B cell (primary cell): Measurements from ENCODE around the gene REM2. TPM values are rescaled to one million over a fixed set of nuclear protein-coding genes. Genes with fewer than 3 reads are reported as not detected.

Experiments
- ATAC-seq: fragments of 200-7000 bp; cut with Tn5 transposase; one replicate; pipeline ENCODE4 v1.10.0; 2021; ENCODE audit warnings: low read depth, mild to moderate bottlenecking, moderate number of reproducible peaks, moderate library complexity
- CTCF ChIA-PET: fragments of 350-600 bp; sonication (Branson Sonifier 250); formaldehyde crosslinking; loops from one replicate; lab custom pipeline; 2021; ENCODE audit warnings: antibody characterized with exemption, inconsistent platforms; lab: Charles Lee
- POLR2A ChIA-PET: fragments of 350-600 bp; sonication (Branson Sonifier 250); formaldehyde crosslinking; loops from one replicate; lab custom pipeline; 2021; ENCODE audit warnings: antibody characterized with exemption; lab: Charles Lee
- DNase-seq: peaks from one replicate; pipeline ENCODE4 v3.0.0; 2013
- H2AFZ ChIP-seq: 2 replicates; pipeline ENCODE4 v1.6.1; 2012; ENCODE audit warnings: mild to moderate bottlenecking, low read depth, low read length; ENCODE audit not compliant: insufficient read depth, poor library complexity, severe bottlenecking
- H3K27ac ChIP-seq, 2 donors: 1 replicate in 1 of 2; 2 replicates in 1 of 2; pipeline ENCODE4 v1.5.1; 2012 to 2013; ENCODE audit warnings: low read length in 2 of 2, mild to moderate bottlenecking in 2 of 2, moderate library complexity in 1 of 2
- H3K27me3 ChIP-seq, 4 experiments: fragments of 200-600 bp in 1 of 4; sonication (generic) in 1 of 4; replicated peaks in 1 of 4; 1 replicate in 2 of 4; 2 replicates in 2 of 4; pipeline versions ENCODE4 v1.6.1 to v1.7.0; 2013 to 2016; ENCODE audit warnings: low read length in 3 of 4, mild to moderate bottlenecking in 2 of 4, mixed read lengths in 1 of 4, moderate library complexity in 1 of 4; ENCODE audit not compliant: insufficient read depth in 4 of 4, control insufficient read depth in 3 of 4; ENCODE audit errors: control extremely low read depth in 1 of 4
- H3K36me3 ChIP-seq, 2 experiments: replicated peaks in 1 of 2; 1 replicate in 1 of 2; 2 replicates in 1 of 2; pipeline versions ENCODE4 v1.6.1 to v1.7.1; 2013; ENCODE audit warnings: low read length in 1 of 2; ENCODE audit not compliant: insufficient read depth in 2 of 2, control insufficient read depth in 1 of 2; ENCODE audit errors: control extremely low read depth in 1 of 2, extremely low read depth in 1 of 2
- H3K4me1 ChIP-seq, 2 donors: fragments of 200-600 bp in 1 of 2; sonication (generic) in 1 of 2; 1 replicate in 1 of 2; 2 replicates in 1 of 2; pipeline versions ENCODE4 v1.5.1 to v1.6.1; 2013 to 2017; ENCODE audit warnings: low read length in 2 of 2; ENCODE audit not compliant: control insufficient read depth in 2 of 2, insufficient read depth in 2 of 2
- H3K4me2 ChIP-seq: replicated peaks from 2 replicates; pipeline ENCODE3; 2012; ENCODE audit warnings: mild to moderate bottlenecking, low read depth, low read length; ENCODE audit not compliant: poor library complexity, severe bottlenecking
- H3K4me3 ChIP-seq, 5 experiments: fragments of 200-600 bp in 1 of 5; sonication (generic) in 1 of 5; 1 replicate in 3 of 5; 2 replicates in 2 of 5; pipeline versions ENCODE4 v1.5.1 to v1.7.0; 2011 to 2016; ENCODE audit warnings: low read length in 4 of 5, mild to moderate bottlenecking in 4 of 5, low read depth in 2 of 5, control low read depth in 1 of 5, moderate library complexity in 1 of 5; ENCODE audit not compliant: insufficient read depth in 1 of 5; ENCODE audit errors: control extremely low read depth in 1 of 5, extremely low read depth in 1 of 5
- H3K79me2 ChIP-seq: fragments of 200-600 bp; sonication (generic); one replicate; pipeline ENCODE4 v1.6.0; 2016; ENCODE audit warnings: low read length; ENCODE audit not compliant: control insufficient read depth, insufficient read depth
- H3K9ac ChIP-seq: fragments of 200-600 bp; sonication (generic); 2 replicates; pipeline ENCODE4 v1.6.1; 2017; ENCODE audit warnings: mild to moderate bottlenecking, low read length, moderate library complexity
- H3K9me3 ChIP-seq, 3 donors: one replicate each; pipeline versions ENCODE4 v1.6.1 to v1.7.1; 2013; ENCODE audit warnings: low read length in 2 of 3; ENCODE audit not compliant: control insufficient read depth in 2 of 3, insufficient read depth in 1 of 3; ENCODE audit errors: control extremely low read depth in 1 of 3
- H4K20me1 ChIP-seq: 2 replicates; pipeline ENCODE4 v1.6.0; 2012; ENCODE audit warnings: mild to moderate bottlenecking, low read length; ENCODE audit not compliant: insufficient read depth, control insufficient read depth, poor library complexity, severe bottlenecking
- H3K27ac Mint-ChIP-seq: one replicate; pipeline ENCODE4 v1.8.0; 2021; ENCODE audit warnings: mixed read lengths
- H3K27me3 Mint-ChIP-seq: one replicate; pipeline ENCODE4 v1.8.0; 2021; ENCODE audit warnings: mixed read lengths
- H3K4me1 Mint-ChIP-seq: one replicate; pipeline ENCODE4 v1.8.0; 2021; ENCODE audit warnings: mixed read lengths
- H3K4me3 Mint-ChIP-seq: one replicate; pipeline ENCODE4 v1.8.0; 2021; ENCODE audit warnings: mixed read lengths
- H3K9me3 Mint-ChIP-seq: one replicate; pipeline ENCODE4 v1.8.0; 2022; ENCODE audit warnings: mixed read lengths; ENCODE audit not compliant: insufficient read depth
- EZH2 ChIP-seq: IDR thresholded peaks from 2 replicates; pipeline ENCODE4 v1.6.1; 2012; ENCODE audit warnings: borderline replicate concordance, low read depth, mild to moderate bottlenecking, moderate library complexity, low read length; ENCODE audit not compliant: insufficient read depth, poor library complexity, severe bottlenecking
- WGBS: methylation state at CpG from one replicate; pipeline ENCODE4 v1.1.5; 2013; ENCODE audit warnings: missing lambda C conversion rate; ENCODE audit not compliant: insufficient coverage; 5-methylcytosine and 5-hydroxymethylcytosine counted together
- intact Hi-C: fragments of 100-400 bp; cut with micrococcal nuclease; formaldehyde crosslinking; loops from one replicate; pipeline ENCODE4 v1.10.0; 2022
- polyA plus RNA-seq: library from polyadenylated mRNA; depleted of rRNA; stranded (reverse); fragments of >200 nt; gene quantifications from 2 replicates; pipeline ENCODE4 v1.2.3, GENCODE V29; 2012
- total RNA-seq, 2 donors: library from RNA; stranded (reverse); fragments of 120-200 nt in 1 of 2; gene quantifications; 1 replicate in 1 of 2; 2 replicates in 1 of 2; pipeline versions ENCODE4 v1.2.3 to v1.2.4, GENCODE V29; 2013 to 2022
- TF ChIP-seq, protein P1 (sequence below): fragments of 200-600 bp; IDR thresholded peaks from one replicate; pipeline ENCODE4 v1.8.0; 2022; ENCODE audit warnings: antibody characterized with exemption, mild to moderate bottlenecking

REM2 gene
- total and polyA plus RNA-seq, 2 donors (not counting 1 experiment from before 2014, with no cell fraction given), result 5.6 to 12.9 TPM

DNA sequence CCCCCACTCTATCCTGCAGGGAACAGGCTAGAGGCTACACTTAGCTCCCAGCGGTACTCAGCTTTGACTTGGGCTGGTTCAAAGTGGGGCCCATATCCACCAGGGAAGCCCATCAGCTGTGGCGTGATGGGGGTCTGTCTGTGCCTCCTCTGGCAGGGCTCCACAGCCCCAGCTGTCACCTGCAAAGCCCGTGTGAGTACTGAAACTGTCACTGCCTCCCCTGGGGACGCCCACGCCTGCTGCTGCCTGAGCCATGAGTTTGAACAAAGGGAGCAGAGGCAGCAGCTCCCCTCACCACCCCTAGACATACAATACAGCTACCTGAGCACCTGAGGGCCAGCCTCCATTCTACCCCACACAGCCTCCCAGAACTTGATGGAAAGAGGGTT is 5.0 kb downstream of the REM2 start:
- DNase-seq, result peak; percentile 87
- intact Hi-C loops, result loop anchor here (1.0 to 5.0 kb wide), 7 partner anchors 12 to 414 kb away; partner anchors contain the start of genes DAD1, LRP10, PPP1R3E and RBM23
- Histone ChIP-seq H3K27me3 (no peaks in the 10 kb centered on the region), H3K4me3 (peak overlapping the region; percentile 44 to 83 (median 67)), H3K4me2 (peak overlapping the region; percentile 85), H3K27ac (peak overlapping the region; percentile 85 to 94), H3K9me3 (no peaks in the 10 kb centered on the region), H4K20me1 (no peaks in the 10 kb centered on the region), H3K36me3 (peaks cover 0 to 4% of the 10 kb centered on the region in 2 experiments), H3K9ac (peak overlapping the region; percentile 75), H2AFZ (peak overlapping the region; percentile 10), H3K4me1 (peaks cover 45 to 70% of the 10 kb centered on the region in 2 donors), H3K79me2 (peaks cover 19% of the 10 kb centered on the region)
- ChIA-PET POLR2A (interaction anchor here (0.5 to 5.3 kb wide), 8 partner anchors 9 to 447 kb away, joined by 3 to 61 read pairs (median 5); partner anchors contain the start of genes LRP10 and RBM23), CTCF (interaction anchor here (0.7 to 6.7 kb wide), 14 partner anchors 14 to 499 kb away, joined by 3 to 76 read pairs (median 5); partner anchors contain the start of genes ACIN1, C14orf119, LRP10 and RBM23)
- no peaks in the 10 kb centered on the region for H3K27me3 Mint-ChIP-seq
- H3K4me3 Mint-ChIP-seq, result peak overlapping the region; percentile 97
- ATAC-seq, result peak; percentile 52
- 1% methylated on average over 5 of the region's 5 CpGs for WGBS
- TF ChIP-seq, protein P1, sequence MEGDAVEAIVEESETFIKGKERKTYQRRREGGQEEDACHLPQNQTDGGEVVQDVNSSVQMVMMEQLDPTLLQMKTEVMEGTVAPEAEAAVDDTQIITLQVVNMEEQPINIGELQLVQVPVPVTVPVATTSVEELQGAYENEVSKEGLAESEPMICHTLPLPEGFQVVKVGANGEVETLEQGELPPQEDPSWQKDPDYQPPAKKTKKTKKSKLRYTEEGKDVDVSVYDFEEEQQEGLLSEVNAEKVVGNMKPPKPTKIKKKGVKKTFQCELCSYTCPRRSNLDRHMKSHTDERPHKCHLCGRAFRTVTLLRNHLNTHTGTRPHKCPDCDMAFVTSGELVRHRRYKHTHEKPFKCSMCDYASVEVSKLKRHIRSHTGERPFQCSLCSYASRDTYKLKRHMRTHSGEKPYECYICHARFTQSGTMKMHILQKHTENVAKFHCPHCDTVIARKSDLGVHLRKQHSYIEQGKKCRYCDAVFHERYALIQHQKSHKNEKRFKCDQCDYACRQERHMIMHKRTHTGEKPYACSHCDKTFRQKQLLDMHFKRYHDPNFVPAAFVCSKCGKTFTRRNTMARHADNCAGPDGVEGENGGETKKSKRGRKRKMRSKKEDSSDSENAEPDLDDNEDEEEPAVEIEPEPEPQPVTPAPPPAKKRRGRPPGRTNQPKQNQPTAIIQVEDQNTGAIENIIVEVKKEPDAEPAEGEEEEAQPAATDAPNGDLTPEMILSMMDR, result no peak
- TF ChIP-seq EZH2, result no peak
- peaks cover 61% of the 10 kb centered on the region for H3K4me1 Mint-ChIP-seq
- H3K9me3 Mint-ChIP-seq, result no peaks in the 10 kb centered on the region
- peak overlapping the region; percentile 99 for H3K27ac Mint-ChIP-seq

DNA sequence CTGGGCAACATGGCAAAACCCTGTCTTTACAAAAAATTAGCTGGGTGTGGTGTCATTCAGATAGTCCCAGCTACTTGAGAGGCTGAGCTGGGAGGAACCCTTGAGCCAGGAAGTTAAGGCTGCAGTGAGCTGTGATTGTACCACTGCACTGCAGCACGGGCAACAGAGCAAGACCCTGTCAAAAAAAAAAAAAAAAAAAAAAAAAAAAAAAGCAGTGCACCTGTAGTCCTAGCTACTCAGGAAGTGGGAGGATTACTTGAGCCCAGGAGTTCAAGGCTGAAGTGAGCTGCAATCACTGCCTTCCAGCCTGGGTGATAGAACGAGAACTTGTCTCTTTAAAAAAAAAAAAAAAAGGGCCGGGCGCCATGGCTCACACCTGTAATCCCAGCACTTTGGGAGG is 5.6 kb downstream of the REM2 start:
- H3K27ac ChIP-seq, result peak overlapping the region; percentile 85 to 94
- H3K4me2 ChIP-seq, result peak overlapping the region; percentile 85
- H2AFZ ChIP-seq, result no peak overlapping the region
- H3K4me1 Mint-ChIP-seq, result peaks cover 54% of the 10 kb centered on the region
- peaks cover 39 to 63% of the 10 kb centered on the region in 2 donors for H3K4me1 ChIP-seq
- H3K9me3 Mint-ChIP-seq, result no peaks in the 10 kb centered on the region
- H3K4me3 ChIP-seq, result peak overlapping the region in 4 of 5 experiments; percentile 44 to 83 (median 67)
- H3K79me2 ChIP-seq, result peaks cover 19% of the 10 kb centered on the region
- peak; percentile 29 for ATAC-seq
- TF ChIP-seq, protein P1, result no peak
- TF ChIP-seq EZH2, result no peak
- no peaks in the 10 kb centered on the region for H3K27me3 ChIP-seq
- peak overlapping the region; percentile 99 for H3K27ac Mint-ChIP-seq
- 0% methylated on average over 1 of the region's 4 CpGs for WGBS
- peak overlapping the region; percentile 97 for H3K4me3 Mint-ChIP-seq
- intact Hi-C loops, result loop anchor here (1.0 to 5.0 kb wide), 4 partner anchors 12 to 414 kb away; partner anchors contain the start of genes LRP10 and PPP1R3E
- CTCF ChIA-PET, result interaction anchor here (0.7 to 6.7 kb wide), 15 partner anchors 13 to 500 kb away, joined by 3 to 76 read pairs (median 5); partner anchors contain the start of genes ACIN1, C14orf119 and LRP10
- no peaks in the 10 kb centered on the region for H3K27me3 Mint-ChIP-seq
- no peaks in the 10 kb centered on the region for H3K9me3 ChIP-seq
- peak; percentile 82 for DNase-seq
- peak overlapping the region; percentile 75 for H3K9ac ChIP-seq
- POLR2A ChIA-PET, result interaction anchor here (0.5 to 5.3 kb wide), 9 partner anchors 8 to 447 kb away, joined by 3 to 61 read pairs (median 4); partner anchors contain the start of genes LRP10 and RBM23
- H4K20me1 ChIP-seq, result no peaks in the 10 kb centered on the region
- H3K36me3 ChIP-seq, result peaks cover 0 to 6% of the 10 kb centered on the region in 2 experiments
